IPS-15b (cell line): ENCODE results near the gene HPS4.

Experiments used
- H3K27me3 ChIP-seq: one replicate; pipeline ENCODE4 v1.6.1; 2013; ENCODE audit warnings: low read length; ENCODE audit not compliant: control insufficient read depth, insufficient read depth
- H3K36me3 ChIP-seq: one replicate; pipeline ENCODE4 v1.6.1; 2013; ENCODE audit warnings: low read length; ENCODE audit not compliant: control insufficient read depth, insufficient read depth
- H3K4me1 ChIP-seq: one replicate; pipeline ENCODE4 v1.6.1; 2013; ENCODE audit warnings: mild to moderate bottlenecking, low read length; ENCODE audit not compliant: control insufficient read depth, insufficient read depth
- H3K4me3 ChIP-seq: one replicate; pipeline ENCODE4 v1.5.1; 2013; ENCODE audit warnings: low read depth, low read length
- H3K9ac ChIP-seq: one replicate; pipeline ENCODE4 v1.6.1; 2013; ENCODE audit warnings: low read depth, mild to moderate bottlenecking, low read length
- H3K9me3 ChIP-seq: one replicate; pipeline ENCODE4 v1.6.1; 2013; ENCODE audit warnings: mild to moderate bottlenecking, low read length; ENCODE audit not compliant: control insufficient read depth, insufficient read depth

The HPS4 gene

GRCh38 chr22:26492220-26492619 is 8.6 kb upstream of the HPS4 start:
- H3K9me3 ChIP-seq = no peaks in the 10 kb centered on the region
- H3K9ac ChIP-seq = no peak overlapping the region
- no peaks in the 10 kb centered on the region for H3K27me3 ChIP-seq
- peaks cover 62% of the 10 kb centered on the region for H3K36me3 ChIP-seq
- H3K4me1 ChIP-seq = no peaks in the 10 kb centered on the region
- H3K4me3 ChIP-seq = no peak overlapping the region

- Histone ChIP-seq H3K36me3 (peaks cover 46% of the 10 kb centered on the region), H3K9ac (no peak overlapping the region), H3K4me1 (peaks cover 2% of the 10 kb centered on the region), H3K27me3 (no peaks in the 10 kb centered on the region), H3K4me3 (no peak overlapping the region), H3K9me3 (no peaks in the 10 kb centered on the region)
Measured at GRCh38 chr22:26489447-26490036, 6.0 kb upstream of the HPS4 start.

GRCh38 chr22:26487996-26488395 is 4.4 kb upstream of the HPS4 start:
- no peak overlapping the region for H3K9ac ChIP-seq
- H3K36me3 ChIP-seq = peaks cover 31% of the 10 kb centered on the region
- H3K27me3 ChIP-seq = no peaks in the 10 kb centered on the region
- no peak overlapping the region for H3K4me3 ChIP-seq
- H3K9me3 ChIP-seq = no peaks in the 10 kb centered on the region
- peaks cover 2% of the 10 kb centered on the region for H3K4me1 ChIP-seq

GRCh38 chr22:26486394-26486793 is 2.8 kb upstream of the HPS4 start:
- Histone ChIP-seq H3K36me3 (peaks cover 17% of the 10 kb centered on the region), H3K4me3 (no peak overlapping the region), H3K9me3 (no peaks in the 10 kb centered on the region), H3K4me1 (peaks cover 13% of the 10 kb centered on the region), H3K27me3 (no peaks in the 10 kb centered on the region), H3K9ac (no peak overlapping the region)

GRCh38 chr22:26485806-26486390 is 2.3 kb upstream of the HPS4 start:
- Histone ChIP-seq H3K27me3 (no peaks in the 10 kb centered on the region), H3K9ac (no peak overlapping the region), H3K9me3 (no peaks in the 10 kb centered on the region), H3K4me3 (no peak overlapping the region), H3K36me3 (peaks cover 17% of the 10 kb centered on the region), H3K4me1 (peaks cover 15% of the 10 kb centered on the region)

- Histone ChIP-seq H3K27me3 (no peaks in the 10 kb centered on the region), H3K4me1 (peaks cover 15% of the 10 kb centered on the region), H3K4me3 (peak overlapping the region; percentile 91), H3K9ac (no peak overlapping the region), H3K9me3 (no peaks in the 10 kb centered on the region), H3K36me3 (peaks cover 23% of the 10 kb centered on the region)
Measured at GRCh38 chr22:26485013-26485412, 1.4 kb upstream of the HPS4 start.

GRCh38 chr22:26484360-26484706 is 750 bp upstream of the HPS4 start:
- Histone ChIP-seq H3K4me3 (peak overlapping the region; percentile 91), H3K9me3 (no peaks in the 10 kb centered on the region), H3K36me3 (peaks cover 18% of the 10 kb centered on the region), H3K4me1 (peaks cover 15% of the 10 kb centered on the region), H3K9ac (peak overlapping the region; percentile 9), H3K27me3 (no peaks in the 10 kb centered on the region)

GRCh38 chr22:26483043-26483438 is 542 bp downstream of the HPS4 start:
- Histone ChIP-seq H3K9me3 (no peaks in the 10 kb centered on the region), H3K4me1 (peaks cover 15% of the 10 kb centered on the region), H3K4me3 (peak overlapping the region; percentile 91), H3K9ac (peak overlapping the region; percentile 91), H3K27me3 (no peaks in the 10 kb centered on the region), H3K36me3 (peaks cover 10% of the 10 kb centered on the region)

GRCh38 chr22:26482161-26482560 is 1.4 kb downstream of the HPS4 start:
- peaks cover 15% of the 10 kb centered on the region for H3K4me1 ChIP-seq
- no peak overlapping the region for H3K9ac ChIP-seq
- peaks cover 11% of the 10 kb centered on the region for H3K36me3 ChIP-seq
- H3K9me3 ChIP-seq = no peaks in the 10 kb centered on the region
- H3K4me3 ChIP-seq = no peak overlapping the region
- no peaks in the 10 kb centered on the region for H3K27me3 ChIP-seq

GRCh38 chr22:26481694-26482093 is 1.9 kb downstream of the HPS4 start:
- peaks cover 15% of the 10 kb centered on the region for H3K4me1 ChIP-seq
- no peaks in the 10 kb centered on the region for H3K27me3 ChIP-seq
- peaks cover 15% of the 10 kb centered on the region for H3K36me3 ChIP-seq
- peak overlapping the region; percentile 62 for H3K9ac ChIP-seq
- H3K4me3 ChIP-seq = no peak overlapping the region
- H3K9me3 ChIP-seq = no peaks in the 10 kb centered on the region

GRCh38 chr22:26481112-26481693 is 2.4 kb downstream of the HPS4 start:
- Histone ChIP-seq H3K27me3 (no peaks in the 10 kb centered on the region), H3K4me3 (no peak overlapping the region), H3K9me3 (no peaks in the 10 kb centered on the region), H3K36me3 (peaks cover 16% of the 10 kb centered on the region), H3K9ac (peak overlapping the region; percentile 62), H3K4me1 (peaks cover 15% of the 10 kb centered on the region)

GRCh38 chr22:26480611-26480932 is 3.0 kb downstream of the HPS4 start:
- Histone ChIP-seq H3K36me3 (peaks cover 16% of the 10 kb centered on the region), H3K27me3 (no peaks in the 10 kb centered on the region), H3K4me3 (no peak overlapping the region), H3K4me1 (peaks cover 15% of the 10 kb centered on the region), H3K9me3 (no peaks in the 10 kb centered on the region), H3K9ac (no peak overlapping the region)
